NCI-H1105 (cell line): ENCODE data around the gene NEK1.

Experiments
- DNase-seq: peaks from one replicate; lab custom pipeline; 2025; lab: John Stamatoyannopoulos, UW

The NEK1 gene

GRCh38 chr4:169367826-169368225 is 244.6 kb downstream of the NEK1 start:
- DNase-seq, result no peak

- no peak for DNase-seq
Observed at GRCh38 chr4:169366821-169367220, 245.6 kb downstream of the NEK1 start.

- DNase-seq, result no peak
Observed at GRCh38 chr4:169362607-169363006, 249.8 kb downstream of the NEK1 start.

- no peak for DNase-seq
Observed at GRCh38 chr4:169361756-169362155, 250.6 kb downstream of the NEK1 start.

- DNase-seq, result no peak
Observed at GRCh38 chr4:169359961-169360360, 252.4 kb downstream of the NEK1 start.

GRCh38 chr4:169352360-169352759 is 260.0 kb downstream of the NEK1 start:
- no peak for DNase-seq

GRCh38 chr4:169351872-169352271 is 260.5 kb downstream of the NEK1 start:
- no peak for DNase-seq

GRCh38 chr4:169348541-169348940 is 263.8 kb downstream of the NEK1 start:
- no peak for DNase-seq

- no peak for DNase-seq
Observed at GRCh38 chr4:169346840-169347239, 265.5 kb downstream of the NEK1 start.

GRCh38 chr4:169345316-169345721 is 267.1 kb downstream of the NEK1 start:
- no peak for DNase-seq
